ENCODE data around the gene UBA5. TPM values are rescaled to one million over a fixed set of nuclear protein-coding genes. Genes with fewer than 3 reads are reported as not detected.

UBA5 gene
- total RNA-seq, 6 donors from 2014 or later: 29.4 to 69.1 (median 41.1) TPM

- Histone ChIP-seq H3K4me3 (no peak overlapping the region), H3K4me1 (peaks cover 6 to 16% (median 14%) of the 10 kb centered on the region in 4 donors), H3K27ac (peak overlapping the region in 1 of 4 donors; percentile 22), H3K9me3 (no peaks in the 10 kb centered on the region), H3K27me3 (no peaks in the 10 kb centered on the region), H3K36me3 (no peaks in the 10 kb centered on the region)
- 44 to 55% methylated on average over 2 of the region's 2 CpGs for WGBS, 2 donors
- DNase-seq: no peak
- TF ChIP-seq POLR2AphosphoS5 (IDR thresholded peaks at IDR 0.05): no peak
- TF ChIP-seq EP300 (IDR thresholded peaks at IDR 0.05): no peak
- no peak for TF ChIP-seq POLR2A (IDR thresholded peaks at IDR 0.05)
- TF ChIP-seq CTCF (IDR thresholded peaks at IDR 0.05): no peak
- ATAC-seq (ENCODE audit: low FRiP score in 2 of 2): no peak
Measured at GRCh38 chr3:132655471-132655870, 4.7 kb upstream of the UBA5 start.

DNA sequence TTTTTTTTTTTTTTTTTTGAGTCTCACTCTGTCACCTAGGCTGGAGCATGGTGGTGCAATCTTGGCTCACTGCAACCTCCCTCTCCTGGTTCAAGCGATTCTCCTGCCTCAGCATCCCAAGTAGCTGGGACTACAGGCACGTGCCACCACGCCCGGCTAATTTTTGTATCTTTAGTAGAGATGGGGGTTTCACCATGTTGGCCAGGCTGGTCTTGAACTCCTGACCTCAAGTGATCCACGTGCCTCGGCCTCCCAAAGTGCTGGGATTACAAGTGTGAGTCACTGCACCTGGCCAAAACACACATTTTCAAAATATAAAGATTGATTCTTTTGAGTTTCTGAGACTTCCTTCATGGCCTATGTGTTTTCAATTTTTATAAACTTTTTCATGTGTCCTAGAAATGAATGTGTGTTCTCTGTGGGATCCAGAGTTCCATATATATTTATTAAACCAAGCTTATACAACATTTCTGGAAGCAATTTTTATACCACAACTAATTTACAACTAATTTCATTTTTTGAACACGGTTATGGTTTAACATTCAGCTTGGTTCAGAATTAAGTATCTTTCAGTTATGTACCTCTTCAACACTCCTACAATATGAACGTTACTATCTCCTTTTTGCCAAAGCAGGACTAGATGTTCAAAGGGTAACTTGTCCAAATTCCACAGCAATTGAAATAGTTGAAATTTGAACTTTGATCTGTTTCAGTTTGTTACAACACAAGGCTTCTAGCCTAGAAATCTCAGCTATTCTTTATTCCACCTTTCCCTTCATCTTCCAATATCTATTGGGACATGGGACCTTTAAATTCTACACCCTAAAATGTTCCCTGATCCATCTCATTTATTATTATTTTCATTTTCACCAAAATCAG is 2.0 kb upstream of the UBA5 start:
- no peak for ATAC-seq (ENCODE audit: low FRiP score in 2 of 2)
- Histone ChIP-seq H3K4me1 (peaks cover 23 to 38% (median 31%) of the 10 kb centered on the region in 4 donors), H3K27ac (peak overlapping the region in 1 of 4 donors; percentile 97), H3K4me3 (no peak overlapping the region), H3K9me3 (no peaks in the 10 kb centered on the region), H3K27me3 (no peaks in the 10 kb centered on the region), H3K36me3 (no peaks in the 10 kb centered on the region)
- no peak for DNase-seq
- TF ChIP-seq POLR2A (IDR thresholded peaks at IDR 0.05) (no peak), POLR2AphosphoS5 (IDR thresholded peaks at IDR 0.05) (no peak), CTCF (IDR thresholded peaks at IDR 0.05) (no peak), EP300 (IDR thresholded peaks at IDR 0.05) (no peak)
- WGBS, 2 donors: 89% methylated on average over 8 of the region's 8 CpGs

GRCh38 chr3:132659000-132659364 is 1.1 kb upstream of the UBA5 start:
- Histone ChIP-seq H3K4me3 (peak overlapping the region; percentile 74 to 94 (median 78)), H3K9me3 (no peaks in the 10 kb centered on the region), H3K36me3 (no peaks in the 10 kb centered on the region), H3K27me3 (no peaks in the 10 kb centered on the region), H3K4me1 (peaks cover 23 to 34% (median 30%) of the 10 kb centered on the region in 4 donors), H3K27ac (peak overlapping the region; percentile 91 to 97 (median 96))
- TF ChIP-seq CTCF (IDR thresholded peaks at IDR 0.05): no peak
- TF ChIP-seq POLR2AphosphoS5 (IDR thresholded peaks at IDR 0.05): no peak
- no peak for TF ChIP-seq POLR2A (IDR thresholded peaks at IDR 0.05)
- no peak for TF ChIP-seq EP300 (IDR thresholded peaks at IDR 0.05)
- WGBS, 2 donors: 12 to 15% methylated on average over 7 of the region's 7 CpGs
- DNase-seq: no peak
- ATAC-seq (ENCODE audit: low FRiP score in 2 of 2): peak in 1 of 2 donors; percentile 28

GRCh38 chr3:132659365-132660051 is 621 bp upstream of the UBA5 start, which contains the start of gene ACAD11:
Gene ACAD11, minus strand, starts transcription at chr3:132659809. Its CDS starts 58 bp downstream, at chr3:132659751.
- DNase-seq (peak; percentile 90 to 93), ATAC-seq (ENCODE audit: low FRiP score in 2 of 2) (peak; percentile 93 to 94)
- H3K27ac ChIP-seq: peak within 1 kb of the TSS; percentile 91 to 97 (median 96)
- TF ChIP-seq CTCF (IDR thresholded peaks at IDR 0.05) (peak; percentile 56 to 73 (median 66)), POLR2AphosphoS5 (IDR thresholded peaks at IDR 0.05) (peak in 1 of 2 donors; percentile 79), EP300 (IDR thresholded peaks at IDR 0.05) (no peak), POLR2A (IDR thresholded peaks at IDR 0.05) (peak in 2 of 4 donors; percentile 23 to 59)
- 1 to 2% methylated on average over 19 to 31 of the region's 34 CpGs for WGBS, 2 donors
- peak within 1 kb of the TSS; percentile 74 to 94 (median 78) for H3K4me3 ChIP-seq
- peaks cover 23 to 34% (median 30%) of the 10 kb centered on the region in 4 donors for H3K4me1 ChIP-seq
- H3K9me3 ChIP-seq: no peaks in the 10 kb centered on the region
- no peaks in the 10 kb centered on the region for H3K27me3 ChIP-seq
- H3K36me3 ChIP-seq: no peaks in the 10 kb centered on the region

Measured in upper lobe of left lung (tissue), 6 donors.